Renal pelvis (tissue), 4 donors: ENCODE measurements around the gene CEP170B. TPM values are rescaled to one million over a fixed set of nuclear protein-coding genes. Genes with fewer than 3 reads are reported as not detected.
"Not testable (repeated sequence)": the region's sequence is repeated elsewhere in the genome, so short reads cannot be mapped to it uniquely, and the experiment has no call there.

Experiments used
- DNase-seq: peaks from one replicate; pipeline ENCODE4 v3.0.0-alpha.2; 2013
- polyA plus RNA-seq, 3 donors: library from polyadenylated mRNA; unstranded; fragments of 120-200 nt; gene quantifications; one replicate each; pipeline ENCODE4 v1.2.1, GENCODE V29; 2013; ENCODE audit not compliant: insufficient read length in 3 of 3

CEP170B gene
- polyA plus RNA-seq, 3 donors, result 15.2 to 19.7 (median 16.4) TPM

- DNase-seq, result not testable (repeated sequence)
These were observed 78.3 kb downstream of the CEP170B start for GRCh38 chr14:104943216-104944015.

GRCh38 chr14:104944016-104944308, 78.9 kb downstream of the CEP170B start:
- DNase-seq, result not testable (repeated sequence)

GRCh38 chr14:104944436-104945205, 79.6 kb downstream of the CEP170B start:
- DNase-seq, result not testable (repeated sequence)

GRCh38 chr14:104945266-104945665, 80.2 kb downstream of the CEP170B start:
- DNase-seq, result not testable (repeated sequence)

Other genes starting within 250 kb of the CEP170B start
- gene INF2, start 175.7 kb upstream of the CEP170B start, polyA plus RNA-seq, result 10 to 100 TPM; 54.0 to 60.1 (median 54.7) TPM
- gene ADSS1, start 141.0 kb upstream of the CEP170B start, polyA plus RNA-seq, result 10 to 100 TPM; 14.7 to 18.6 (median 16.3) TPM
- gene SIVA1, start 112.1 kb upstream of the CEP170B start, polyA plus RNA-seq, result 100 to 1,000 TPM in 1 of 3 donors, 10 to 100 TPM in 2; 72.9 to 103 (median 90.8) TPM
- gene AKT1, start 69.5 kb upstream of the CEP170B start, polyA plus RNA-seq, result 100 to 1,000 TPM; 119 to 153 (median 125) TPM
- 1 to 10 TPM; 4.7 to 5.4 (median 5.1) TPM for gene ZBTB42, start 64.2 kb upstream of the CEP170B start, polyA plus RNA-seq
- 1 to 10 TPM; 2.8 to 4.7 (median 4.1) TPM for gene PLD4, start 59.6 kb downstream of the CEP170B start, polyA plus RNA-seq
- gene AHNAK2, start 113.1 kb downstream of the CEP170B start, polyA plus RNA-seq, result 1 to 10 TPM; 1.8 to 2.6 (median 2.2) TPM
- 10 to 100 TPM; 19.6 to 28.3 (median 27.0) TPM for gene CLBA1, start 120.5 kb downstream of the CEP170B start, polyA plus RNA-seq
- gene CDCA4, start 155.8 kb downstream of the CEP170B start, polyA plus RNA-seq, result 10 to 100 TPM; 18.7 to 24.8 (median 23.3) TPM
- 1 to 10 TPM in 1 of 3 donors, under 1 TPM in 2; 0.35 to 1.1 (median 0.71) TPM for gene GPR132, start 200.2 kb downstream of the CEP170B start, polyA plus RNA-seq